HG02870 (cell line): ENCODE results near the gene ADIG.
A peak's percentile ranks its signal among the peaks of the same experiment; 100 is the strongest.

ENCODE experiments used
- ATAC-seq: cut with Tn5 transposase; IDR thresholded peaks from one replicate; pipeline ENCODE4 v1.9.1; 2021; ENCODE audit warnings: mild to moderate bottlenecking, moderate library complexity; ENCODE audit not compliant: unreplicated experiment

ADIG gene

DNA sequence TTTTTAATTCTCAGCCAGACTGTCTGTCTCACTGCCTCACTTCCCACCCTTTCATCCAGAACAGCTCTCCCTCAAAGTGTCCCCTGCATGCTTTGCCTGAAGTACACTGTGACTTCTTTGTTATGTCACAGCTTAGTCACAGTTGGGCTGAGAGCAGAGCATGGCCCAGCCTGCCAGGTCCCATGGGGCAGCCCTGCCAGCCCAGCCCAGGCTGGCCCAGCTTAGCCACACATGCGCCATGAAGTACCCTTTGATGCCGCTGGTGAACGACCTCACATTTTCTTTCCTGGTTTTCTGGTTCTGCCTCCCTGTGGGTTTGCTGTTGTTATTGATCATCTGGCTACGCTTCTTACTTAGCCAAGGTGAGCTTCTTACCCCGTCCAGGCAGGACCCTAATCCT lies at the start of gene ADIG:
TSS of gene ADIG (plus strand) at position 185 of the 400 bp plus-strand sequence. CDS start at position 239, 54 bp downstream.
- ATAC-seq, result no peak

DNA sequence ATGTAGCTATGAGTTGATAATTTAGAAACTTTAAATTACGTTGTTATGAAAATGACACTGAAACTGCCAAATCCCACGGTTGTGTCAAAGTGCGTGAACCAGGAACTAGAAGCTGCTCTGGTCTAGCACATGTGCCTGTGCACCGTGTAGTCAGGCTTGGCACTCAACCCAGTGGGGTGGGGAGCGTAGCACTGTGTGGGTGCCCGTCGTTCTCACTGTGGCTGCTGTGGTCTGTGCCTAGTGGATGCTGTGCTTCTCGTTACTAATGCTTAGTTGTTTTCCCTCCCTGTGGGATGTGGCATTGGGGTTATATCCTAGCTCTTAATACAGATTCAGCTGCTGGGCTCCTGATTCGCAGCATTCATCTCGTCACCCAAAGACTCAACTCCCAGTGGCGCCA lies 46.2 kb upstream of the ADIG start:
- ATAC-seq, result no peak

DNA sequence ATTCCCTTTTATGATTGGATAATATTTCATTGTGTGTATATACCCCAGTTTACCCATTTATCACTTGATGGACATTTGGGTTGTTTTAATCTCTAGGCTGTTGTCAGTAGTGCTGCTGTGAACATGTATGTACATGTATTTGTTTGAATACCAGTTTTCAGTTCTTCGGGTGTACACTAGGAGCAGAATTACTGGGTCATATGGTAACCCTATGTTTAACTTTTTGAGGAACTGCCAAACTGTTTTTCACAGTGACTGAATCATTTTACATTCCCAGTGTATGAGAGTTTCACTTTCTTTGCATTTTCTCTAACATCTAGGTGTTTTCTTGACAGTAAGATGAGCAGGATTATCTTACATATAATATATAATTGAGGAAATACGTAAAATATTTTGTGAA lies 44.7 kb upstream of the ADIG start:
- ATAC-seq, result no peak

DNA sequence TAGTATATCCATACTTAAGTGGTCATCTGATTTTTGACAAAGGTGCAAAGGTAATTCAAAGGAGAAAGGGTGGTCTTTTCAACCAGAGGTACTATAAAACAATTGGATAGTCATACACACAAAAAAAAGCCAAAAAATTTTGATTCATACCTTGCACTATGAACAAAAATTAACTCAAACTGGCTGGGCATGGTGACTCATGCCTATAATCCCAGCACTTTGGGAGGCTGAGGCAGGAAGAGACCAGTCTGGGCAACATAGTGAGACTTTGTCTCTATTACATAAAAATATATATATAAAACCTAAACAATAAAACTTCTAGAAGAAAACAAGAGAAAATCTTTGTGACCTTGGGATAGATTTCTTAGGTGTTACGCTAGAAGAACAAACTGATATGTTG lies 43.8 kb upstream of the ADIG start:
- no peak for ATAC-seq

DNA sequence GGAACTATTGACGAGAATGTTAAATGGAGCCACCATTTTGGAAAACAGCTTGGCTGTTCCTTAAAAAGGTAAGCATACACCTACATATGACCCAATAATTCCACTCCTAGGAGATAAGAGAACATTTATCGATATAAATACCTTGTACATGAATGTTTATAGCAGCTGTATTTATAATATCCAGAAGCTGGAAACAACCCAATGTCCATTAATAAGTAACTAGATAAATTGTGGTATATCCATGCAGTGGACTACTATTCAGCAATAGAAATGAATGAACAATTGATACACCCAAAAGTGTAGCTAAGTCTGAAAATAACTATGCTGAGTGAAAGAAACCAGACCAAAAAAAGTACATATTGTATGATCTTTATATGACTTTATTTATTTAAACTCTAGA lies 42.2 kb upstream of the ADIG start:
- ATAC-seq, result no peak

DNA sequence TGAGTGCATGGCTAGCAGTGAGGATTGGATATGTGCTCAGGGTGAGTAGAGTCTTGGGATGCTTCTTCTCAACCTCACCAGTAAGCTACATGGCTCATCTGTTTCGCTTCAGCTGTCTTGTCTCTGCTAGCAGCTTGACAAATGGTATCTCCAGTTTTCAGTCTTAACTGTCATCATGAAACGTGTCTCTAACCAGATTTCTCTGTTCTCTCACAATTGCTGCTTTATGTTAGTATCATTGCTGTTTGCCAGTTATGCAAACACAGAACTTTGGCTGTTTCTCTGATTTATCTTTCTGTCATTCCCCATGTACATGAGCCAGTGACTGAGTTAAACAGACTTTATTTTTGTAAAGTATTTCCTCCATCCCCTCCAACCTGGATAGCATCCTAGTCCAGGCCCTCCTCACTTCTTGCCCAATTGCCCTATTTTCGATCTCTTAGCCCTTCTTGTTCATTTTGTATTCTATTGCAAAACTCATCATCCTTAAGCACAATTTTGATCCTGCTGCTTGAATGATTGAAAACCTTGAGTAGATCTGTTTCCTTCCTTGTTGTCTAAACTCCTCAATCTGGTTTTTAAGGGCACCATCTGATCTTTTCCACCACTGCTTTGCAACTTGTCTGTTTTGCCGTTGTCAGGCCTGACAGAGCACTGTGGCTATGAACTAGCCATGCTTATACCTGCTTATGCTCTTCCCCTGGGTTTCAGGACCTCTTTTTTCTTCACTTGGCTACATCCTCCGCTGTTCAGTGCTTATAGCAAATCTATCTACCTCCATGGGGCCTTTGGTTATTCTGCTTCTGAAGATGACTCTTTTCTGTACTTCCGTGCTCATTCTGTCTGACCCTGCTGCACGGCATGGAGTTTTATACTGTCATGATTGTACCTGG lies 37.7 kb upstream of the ADIG start:
- peak; percentile 58 for ATAC-seq

DNA sequence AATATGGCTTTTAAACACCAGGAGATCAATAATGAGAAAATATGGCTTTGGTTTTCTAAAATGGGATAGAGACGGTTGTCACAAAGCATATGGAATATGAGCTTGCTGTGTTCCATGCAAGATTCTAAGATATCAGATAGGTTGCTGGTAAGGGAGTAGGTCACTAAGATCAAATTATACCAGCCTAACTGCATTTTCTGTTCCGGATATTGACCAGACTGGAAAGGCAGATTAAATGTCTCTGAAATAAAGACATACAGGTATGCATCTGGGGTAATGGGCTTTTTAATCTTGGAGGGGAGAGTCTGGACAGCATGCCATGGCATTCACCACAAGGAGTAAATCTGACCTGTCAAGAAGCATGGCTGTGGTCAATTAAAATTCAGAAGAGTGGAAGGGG lies 35.2 kb upstream of the ADIG start:
- ATAC-seq, result no peak

DNA sequence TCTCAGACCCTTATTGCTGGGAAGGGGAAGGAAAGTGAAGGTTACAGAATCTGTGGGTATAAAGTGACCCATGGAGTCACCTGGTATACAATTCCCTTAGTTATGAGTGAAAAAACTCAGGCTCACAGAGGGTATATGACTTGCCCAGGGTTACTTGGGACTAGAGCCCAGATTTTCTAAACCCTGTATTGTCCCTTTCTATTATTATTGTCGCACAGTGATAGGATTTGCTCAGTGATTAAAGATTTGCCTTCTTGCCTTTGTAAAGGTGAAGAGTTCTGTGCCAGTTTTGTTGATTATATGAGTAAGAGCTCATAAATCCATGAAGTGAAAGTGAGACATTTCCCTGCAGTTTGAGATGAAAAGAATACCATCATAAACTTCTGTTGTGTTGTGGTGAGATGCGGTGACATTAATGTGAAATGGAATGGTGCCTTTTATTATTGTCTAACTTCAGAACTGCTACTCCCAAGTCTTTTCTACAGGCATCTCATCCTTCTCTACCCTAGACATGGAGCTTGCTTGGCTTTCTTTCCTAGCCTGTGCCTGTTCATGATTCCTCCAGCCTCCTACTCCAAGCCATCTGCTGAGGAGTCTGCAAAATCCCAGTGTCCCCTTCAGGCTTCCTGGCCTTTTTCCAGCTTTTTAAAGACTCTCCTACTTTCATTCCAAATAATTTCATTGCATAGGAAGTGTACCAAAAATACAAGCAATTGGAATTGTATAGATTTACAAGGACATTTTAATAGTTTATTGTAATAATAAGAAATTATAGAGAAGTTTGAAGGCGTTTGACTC lies 33.5 kb upstream of the ADIG start:
- no peak for ATAC-seq

DNA sequence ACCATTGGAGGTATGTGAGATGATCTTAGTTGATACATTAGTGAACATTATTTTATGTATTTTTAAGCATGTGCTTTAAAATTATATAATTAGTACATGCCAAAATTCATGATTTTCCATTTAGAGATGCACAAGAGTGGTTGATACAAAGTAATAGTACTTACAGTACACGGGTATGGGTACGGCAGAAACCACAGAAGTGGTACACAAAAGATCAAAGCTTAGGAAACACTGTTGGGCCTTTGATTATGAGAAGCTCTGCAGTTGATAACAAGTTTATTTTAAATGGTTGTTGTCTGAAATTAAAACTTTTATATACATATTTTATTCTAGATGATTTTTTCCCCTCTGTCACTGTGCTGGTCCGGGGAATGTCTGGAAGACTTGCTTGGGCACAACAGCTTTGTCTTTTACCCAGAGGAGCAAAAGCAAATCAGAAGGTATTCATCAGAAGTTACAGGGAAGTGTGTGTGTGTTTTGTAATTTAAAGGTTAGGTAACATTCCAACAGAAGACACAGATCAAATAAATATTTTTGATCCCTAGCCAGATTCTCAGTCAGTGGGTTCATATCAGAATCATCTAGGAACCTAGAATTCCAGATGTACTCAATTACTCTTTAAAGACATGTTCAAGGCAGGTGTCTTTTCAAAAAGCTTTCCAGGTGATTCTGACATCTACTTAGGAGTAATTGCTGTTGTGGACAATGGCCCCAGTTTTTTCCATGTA lies 32.5 kb upstream of the ADIG start:
- no peak for ATAC-seq

DNA sequence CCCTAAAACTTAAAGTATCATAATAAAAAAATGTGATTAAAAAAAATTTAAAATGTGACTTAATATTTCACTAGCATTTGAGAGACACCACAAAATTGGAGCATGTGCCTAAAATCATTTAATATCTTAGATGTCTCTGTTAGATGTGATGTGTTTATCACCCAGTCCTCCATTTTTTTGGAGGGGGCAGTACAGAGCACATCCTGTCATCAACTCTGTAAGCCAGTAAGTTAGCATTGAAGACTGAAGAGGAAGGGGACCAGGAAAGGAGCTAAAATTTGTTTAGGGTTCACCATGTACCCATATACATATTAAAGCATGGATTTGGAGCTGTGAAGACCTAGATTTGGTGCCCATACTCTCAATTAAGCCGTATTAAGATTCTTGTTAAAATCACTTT lies 30.7 kb upstream of the ADIG start:
- ATAC-seq, result no peak

DNA sequence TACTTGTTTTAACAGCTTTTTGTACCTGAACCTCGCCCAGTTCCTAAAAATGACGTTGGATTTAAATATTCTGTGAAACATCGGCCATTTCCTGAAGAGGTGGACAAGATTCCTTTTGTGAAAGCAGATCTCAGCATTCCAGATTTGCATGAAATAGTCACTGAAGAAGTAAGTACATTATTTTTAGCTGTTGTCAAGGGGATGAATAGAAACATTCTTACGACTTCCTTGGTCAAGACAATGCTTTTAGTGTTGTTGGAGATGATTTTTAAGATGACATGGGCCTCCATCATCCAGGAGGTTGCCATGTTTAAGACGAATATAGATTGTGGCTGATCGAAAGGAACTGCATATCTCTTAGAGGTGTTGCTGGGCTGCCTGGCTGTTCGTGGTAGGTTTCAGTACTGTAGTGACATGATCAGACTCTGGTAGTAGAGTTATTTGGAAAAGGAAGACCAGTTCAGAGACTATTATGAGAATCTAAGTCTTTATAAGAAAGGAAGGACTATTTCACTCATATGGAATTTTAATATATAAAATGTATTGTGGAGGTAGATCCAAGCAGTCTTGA lies 29.9 kb upstream of the ADIG start:
- no peak for ATAC-seq

DNA sequence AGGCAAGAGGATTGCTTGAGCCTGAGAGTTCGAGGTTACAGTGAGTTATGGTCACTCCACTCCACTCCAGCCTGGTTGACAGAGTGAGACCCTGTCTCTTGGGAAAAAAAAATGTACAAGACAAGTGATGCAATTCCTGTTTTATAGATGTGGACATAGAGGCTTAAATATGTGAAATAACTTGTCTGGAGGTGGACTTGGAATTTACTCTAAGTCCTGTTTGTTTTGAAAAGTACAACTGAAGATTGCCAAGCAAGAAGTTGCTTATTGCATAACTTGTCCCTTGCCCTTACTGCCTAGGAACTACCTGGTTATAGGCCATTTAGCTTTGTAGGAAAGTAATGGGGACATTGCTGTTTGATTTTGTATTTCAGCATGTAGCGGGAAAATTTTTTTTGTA lies 26.0 kb upstream of the ADIG start:
- ATAC-seq, result no peak

DNA sequence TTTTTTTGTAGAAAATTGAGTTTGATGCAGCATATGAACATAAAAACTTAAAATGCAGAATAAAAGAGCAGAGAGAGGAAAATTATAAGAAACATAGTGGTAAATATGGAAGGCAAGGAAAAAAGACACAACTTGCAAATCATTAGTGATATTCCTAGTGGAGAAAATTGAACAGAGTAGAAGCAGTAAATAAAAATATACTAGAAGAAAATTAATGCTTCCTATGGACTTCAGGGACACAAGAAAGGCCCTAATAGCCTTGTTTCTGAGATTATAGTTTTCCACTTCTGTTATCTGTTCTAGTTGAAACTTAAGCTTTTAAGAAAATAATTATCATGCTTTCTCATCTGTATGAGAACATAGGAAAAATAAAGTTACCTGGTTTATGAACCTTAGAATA lies 25.6 kb upstream of the ADIG start:
- no peak for ATAC-seq

DNA sequence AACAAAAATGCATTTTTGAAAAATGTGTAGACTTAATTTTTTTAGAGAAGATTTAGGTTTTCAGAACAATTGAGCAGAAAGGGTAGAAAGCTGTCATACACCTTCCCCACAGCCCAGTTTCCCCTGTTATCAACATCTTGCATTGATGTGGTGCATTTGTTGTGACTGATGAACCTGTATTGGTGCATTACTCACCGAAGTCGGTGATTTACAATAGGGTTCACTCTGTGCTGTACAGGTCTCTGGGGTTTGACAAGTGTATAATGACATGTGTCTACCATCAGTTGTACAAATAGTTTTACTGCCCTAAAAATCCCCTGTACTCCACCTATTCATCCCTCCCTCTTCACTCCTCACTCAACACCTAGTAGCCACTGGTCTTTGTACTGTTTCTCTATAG lies 23.8 kb upstream of the ADIG start:
- ATAC-seq, result no peak

DNA sequence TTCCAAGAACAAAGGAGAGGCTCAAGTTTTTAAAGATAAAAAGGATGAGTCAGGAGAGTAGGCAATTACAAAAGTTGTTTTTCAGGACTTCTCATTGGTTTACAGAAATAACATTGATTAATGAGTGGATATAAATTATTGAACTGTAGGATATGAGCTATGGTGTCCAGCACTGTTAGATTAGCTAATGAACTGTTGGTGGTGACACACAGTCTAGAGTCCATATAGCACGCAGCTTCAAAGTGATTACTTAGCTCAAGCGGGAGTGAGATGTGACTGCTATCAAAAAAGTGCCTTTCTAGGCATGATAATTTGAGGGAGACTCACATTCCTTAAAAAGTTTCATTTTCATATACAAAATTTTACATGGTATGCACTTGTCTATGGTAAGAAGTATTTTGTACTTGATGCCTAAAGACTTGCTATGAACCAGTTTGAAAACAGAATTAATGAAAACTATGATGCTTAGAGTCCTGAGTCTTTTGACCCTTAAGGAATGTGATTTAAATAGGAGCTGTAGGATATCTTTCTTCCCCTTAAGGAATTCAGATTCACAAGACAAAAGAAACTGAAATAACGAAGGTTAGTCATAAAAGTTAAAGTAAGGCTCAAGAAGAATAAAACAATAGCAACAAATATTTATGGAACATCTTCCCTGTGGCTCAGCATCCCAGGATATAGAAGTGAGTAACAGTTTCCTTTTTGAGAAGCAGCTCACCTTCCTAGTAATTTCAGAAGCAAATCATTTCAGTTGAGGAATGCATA lies 22.2 kb upstream of the ADIG start:
- ATAC-seq, result no peak

DNA sequence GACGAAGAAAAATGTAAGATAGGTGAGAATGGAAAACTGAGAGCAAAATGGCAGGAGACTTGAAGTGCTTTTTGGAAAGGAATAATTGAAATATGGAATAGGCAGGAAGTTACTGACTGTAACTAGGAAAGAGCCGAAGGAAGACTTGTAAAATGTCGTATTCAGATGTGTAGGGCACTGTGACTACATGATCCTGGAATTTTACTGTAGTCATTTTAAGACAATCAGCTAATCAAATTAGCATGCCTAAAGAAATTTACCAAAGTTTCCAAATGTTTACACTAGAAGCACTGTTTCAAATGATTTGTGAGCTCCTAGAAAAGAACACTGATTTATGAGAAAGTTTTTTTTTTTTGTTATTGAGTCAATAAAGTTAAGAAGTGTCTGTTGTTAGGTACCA lies 21.2 kb upstream of the ADIG start:
- no peak for ATAC-seq

DNA sequence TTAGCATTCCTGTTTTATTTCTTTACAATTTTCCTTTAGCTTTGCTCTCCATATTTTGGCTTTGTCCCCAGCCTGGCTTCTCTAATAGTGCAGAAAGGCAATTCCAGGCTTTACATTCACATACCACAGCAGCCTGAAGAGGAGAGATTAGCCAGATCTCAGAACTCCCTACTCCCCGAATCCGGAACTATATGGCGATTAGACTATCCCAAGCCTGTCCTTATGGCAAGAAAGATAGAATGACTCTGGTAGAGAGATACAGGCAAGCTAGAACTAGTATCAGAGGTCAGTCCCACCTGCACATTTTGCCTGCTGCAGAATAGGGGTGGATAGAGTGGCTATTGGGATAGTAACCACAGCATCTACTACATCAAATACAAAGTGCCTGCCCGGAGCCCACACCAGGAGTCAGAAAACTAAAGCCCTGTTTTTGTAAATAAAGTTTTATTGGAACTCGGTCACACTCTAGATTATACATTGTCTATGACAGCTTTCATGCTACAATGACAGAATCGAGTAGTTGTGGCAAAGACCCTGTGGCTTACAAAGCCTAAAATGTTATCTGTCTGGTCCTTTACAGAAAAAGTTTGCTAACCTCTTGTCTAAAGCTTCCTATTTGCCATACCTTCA lies 17.1 kb upstream of the ADIG start:
- ATAC-seq, result no peak

DNA sequence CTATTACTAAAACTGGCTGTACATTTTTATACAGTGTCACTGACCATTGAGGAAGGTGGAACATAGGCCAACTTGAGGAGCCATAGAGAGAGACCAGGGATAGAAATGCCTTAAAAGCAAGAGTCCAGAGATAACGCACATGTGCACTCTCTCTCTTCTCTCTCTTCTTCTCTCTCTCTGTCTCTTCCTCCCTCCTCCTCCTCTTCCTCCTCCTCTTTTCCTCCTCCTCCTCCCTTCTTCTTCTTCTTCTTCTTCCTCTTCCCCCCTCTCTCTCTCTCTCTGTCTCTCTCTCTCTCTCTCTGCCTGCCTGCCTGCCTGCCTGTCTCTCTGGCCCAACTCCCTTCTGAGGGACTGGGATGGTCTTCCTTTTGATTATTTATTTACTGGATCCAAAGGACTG lies 16.3 kb upstream of the ADIG start:
- no peak for ATAC-seq

DNA sequence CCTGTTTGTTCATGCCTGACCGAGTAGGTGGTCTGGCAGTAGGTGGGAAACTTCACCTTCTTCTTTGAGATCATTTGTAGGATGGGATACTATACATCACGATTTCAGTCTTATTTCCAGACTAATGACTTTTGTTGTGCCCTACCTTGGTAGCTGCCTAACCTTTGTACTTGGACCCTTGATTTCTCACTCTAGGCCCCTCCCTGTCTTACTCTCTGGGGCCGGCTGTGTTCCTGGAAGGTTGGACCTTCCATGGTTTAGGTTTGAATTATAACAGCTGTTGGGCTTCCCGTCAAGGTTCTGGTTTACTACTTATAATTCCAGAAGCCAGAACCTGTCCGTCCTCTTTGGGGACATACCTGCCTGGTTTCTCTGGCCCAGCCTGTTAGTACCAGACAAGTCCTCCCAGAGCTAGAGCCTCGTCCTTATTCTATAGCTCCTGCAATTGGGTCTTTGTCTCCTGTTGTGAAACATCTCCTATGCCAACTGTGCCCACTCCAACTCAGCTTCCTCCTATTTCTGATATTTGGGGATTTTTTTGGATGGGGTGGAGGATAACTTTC lies 14.9 kb upstream of the ADIG start:
- ATAC-seq, result no peak
